GM21390 (cell line): ENCODE data around the gene SUGP1.
"Not testable (repeated sequence)": the region's sequence is repeated elsewhere in the genome, so short reads cannot be mapped to it uniquely, and the experiment has no call there.

ENCODE experiments used
- ATAC-seq: cut with Tn5 transposase; IDR thresholded peaks from one replicate; pipeline ENCODE4 v1.9.1; 2021; ENCODE audit not compliant: unreplicated experiment

Gene SUGP1

GRCh38 chr19:19268453-19269385 is 51.6 kb downstream of the SUGP1 start:
- no peak for ATAC-seq

GRCh38 chr19:19267305-19267704 is 53.0 kb downstream of the SUGP1 start:
- ATAC-seq: no peak

GRCh38 chr19:19263886-19264487 is 56.3 kb downstream of the SUGP1 start:
- no peak for ATAC-seq

GRCh38 chr19:19262190-19263057 is 57.9 kb downstream of the SUGP1 start:
- no peak for ATAC-seq

DNA sequence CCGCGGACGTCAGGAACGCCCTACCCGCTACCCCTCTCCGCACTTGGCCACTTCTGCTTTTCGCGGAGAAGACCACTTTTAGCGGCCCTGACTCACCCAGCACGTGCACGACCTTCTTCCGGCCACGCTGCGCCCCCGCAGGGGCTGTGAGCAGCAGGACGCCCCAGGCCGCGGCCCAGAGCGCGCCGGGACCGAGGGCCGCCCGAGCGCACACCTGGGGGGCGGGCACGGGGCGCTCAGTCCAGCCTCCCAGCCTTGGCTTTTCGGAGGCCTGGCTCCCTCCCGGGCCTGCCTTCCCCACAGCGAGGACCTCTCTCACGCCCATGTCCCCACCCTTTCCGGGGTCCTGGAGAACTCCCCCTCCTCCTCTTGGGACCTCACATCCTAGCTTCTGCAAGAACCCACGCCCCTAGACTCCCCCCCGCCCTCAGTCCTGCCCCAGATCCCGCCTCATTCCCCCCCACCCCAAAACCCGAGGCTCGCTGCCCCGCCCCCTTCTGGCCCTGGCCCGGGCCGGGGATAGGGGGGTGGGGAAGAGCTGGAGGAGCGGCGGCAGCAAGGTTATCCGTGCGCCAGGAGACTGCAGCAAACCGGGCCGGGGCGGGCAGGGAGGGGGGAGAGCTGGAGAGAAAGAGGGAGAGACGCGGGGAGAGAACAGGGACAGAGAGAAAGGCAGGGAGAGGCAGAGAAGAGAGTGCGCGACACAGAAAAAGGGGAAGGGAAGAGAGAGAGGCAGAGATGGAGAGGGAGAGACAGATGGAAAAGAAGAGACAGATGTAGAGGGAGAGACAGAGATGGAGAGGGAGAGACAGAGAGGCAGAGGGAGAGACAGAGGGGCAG is 58.7 kb downstream of the SUGP1 start:
- no peak for ATAC-seq

GRCh38 chr19:19260417-19261214 is 59.7 kb downstream of the SUGP1 start:
- ATAC-seq: no peak

GRCh38 chr19:19259741-19260140 is 60.6 kb downstream of the SUGP1 start:
- ATAC-seq: no peak

DNA sequence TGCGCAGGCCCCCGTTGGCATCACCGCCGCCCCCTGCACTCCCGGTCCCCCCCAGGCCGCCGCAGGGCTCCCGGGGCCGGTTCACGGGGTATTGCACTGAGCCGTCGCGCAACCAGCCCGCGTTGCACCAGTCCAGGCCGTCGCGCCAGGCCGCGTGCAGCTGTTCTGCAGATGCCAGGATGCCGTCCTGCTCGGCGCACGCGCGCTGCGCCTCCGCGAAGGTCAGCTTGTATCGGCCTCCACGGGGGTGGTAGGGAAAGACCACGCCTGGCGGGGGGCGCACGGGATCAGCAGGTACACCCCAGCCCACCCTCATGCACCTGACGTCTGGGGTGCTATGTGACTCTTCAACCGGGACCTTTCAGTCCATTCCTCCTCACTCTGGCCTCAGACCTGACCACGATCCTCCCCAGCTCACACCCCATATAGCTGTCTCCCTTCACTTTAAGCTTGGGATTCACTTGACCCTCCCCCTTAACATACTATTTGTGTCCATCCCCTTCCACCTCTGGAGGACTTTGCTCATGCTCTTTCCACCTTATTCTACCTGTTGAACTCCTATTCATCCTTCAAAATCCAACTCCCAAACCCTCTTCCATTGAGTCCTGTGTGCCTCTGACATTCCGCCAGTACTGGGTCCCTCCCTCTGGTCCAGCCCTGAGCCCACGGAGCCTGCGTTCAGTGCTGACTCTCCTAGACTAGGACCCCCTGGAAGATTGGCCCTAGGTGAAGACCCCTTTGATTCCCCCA is 61.5 kb downstream of the SUGP1 start:
- no peak for ATAC-seq

GRCh38 chr19:19257836-19258588 is 62.3 kb downstream of the SUGP1 start:
- no peak for ATAC-seq

DNA sequence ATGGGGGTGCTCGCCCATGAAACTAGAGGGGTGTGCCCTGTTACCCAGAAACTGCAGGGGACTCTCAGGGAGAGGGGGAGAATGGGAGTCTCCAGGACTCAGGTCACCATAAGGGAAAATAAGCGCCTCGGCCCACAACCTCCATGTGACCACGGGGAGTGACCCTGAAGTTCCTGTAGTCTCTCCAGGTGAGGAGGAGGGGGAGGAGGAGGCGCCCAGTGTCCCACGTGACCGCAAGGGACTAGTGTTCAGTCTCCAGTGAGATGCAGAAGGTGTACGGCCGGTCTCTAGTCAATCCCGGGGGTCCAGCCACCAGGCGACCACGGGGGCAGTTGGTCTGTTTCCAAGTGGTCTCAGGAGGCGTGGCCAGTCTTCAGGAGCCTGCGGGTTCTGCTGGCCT is 63.2 kb downstream of the SUGP1 start:
- no peak for ATAC-seq

- no peak for ATAC-seq
These were observed 64.0 kb downstream of the SUGP1 start for GRCh38 chr19:19256072-19256969.

DNA sequence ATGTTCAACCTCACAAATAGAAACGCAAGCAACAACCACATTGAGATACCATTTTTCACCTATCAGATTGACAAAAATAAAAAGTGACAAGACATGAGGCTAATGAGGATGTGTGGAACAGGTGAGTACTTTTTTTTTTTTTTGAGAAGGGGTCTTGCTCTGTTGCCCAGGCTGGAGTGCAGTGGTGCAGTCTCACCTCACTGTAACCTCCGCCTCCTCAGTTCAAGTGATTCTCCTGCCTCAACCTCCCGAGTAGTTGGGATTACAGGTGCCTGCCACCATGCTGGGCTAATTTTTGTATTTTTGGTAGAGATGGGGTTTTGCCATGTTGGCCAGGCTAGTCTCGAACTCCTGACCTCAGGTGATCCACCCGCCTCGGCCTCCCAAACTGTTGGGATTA is 66.9 kb downstream of the SUGP1 start:
- not testable (repeated sequence) for ATAC-seq

DNA sequence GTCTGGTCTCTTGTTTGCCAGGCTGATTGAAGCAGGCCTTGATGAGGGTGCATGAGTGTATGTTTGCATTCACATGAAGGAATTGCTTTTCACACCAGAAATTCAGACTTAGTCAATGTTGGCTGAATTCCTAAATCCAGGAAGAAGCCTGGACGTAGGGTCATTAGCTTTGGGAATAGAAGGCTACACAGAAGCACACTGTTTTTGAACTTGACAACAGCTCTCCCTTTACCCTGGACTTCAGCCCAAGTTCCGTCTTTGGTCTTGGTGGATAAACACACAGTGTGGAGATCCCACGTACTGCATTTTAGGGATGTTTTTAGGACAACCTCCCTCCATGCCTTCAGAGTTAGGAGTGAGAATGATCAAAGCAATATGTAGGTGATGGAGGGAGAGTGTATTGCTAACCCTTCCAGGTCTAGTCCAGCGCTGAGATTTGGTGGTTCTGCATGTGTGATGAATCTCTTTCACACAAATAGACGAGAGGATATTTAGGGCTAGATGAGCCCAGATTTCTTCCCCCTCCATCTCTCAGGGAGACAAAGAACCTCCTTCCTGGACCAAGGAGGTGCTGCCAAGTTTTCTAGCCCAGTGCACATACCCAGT is 70.0 kb downstream of the SUGP1 start:
- no peak for ATAC-seq

GRCh38 chr19:19240476-19240875 is 79.8 kb downstream of the SUGP1 start:
- ATAC-seq: no peak

GRCh38 chr19:19239675-19240074 is 80.6 kb downstream of the SUGP1 start:
- no peak for ATAC-seq

- ATAC-seq: no peak
These were observed 82.0 kb downstream of the SUGP1 start for GRCh38 chr19:19238126-19238894.
